GM12873 (cell line): ENCODE data around the gene LRRC8C.

ENCODE experiments used
- TF ChIP-seq, protein P1 (sequence below): IDR thresholded peaks from 2 replicates; pipeline ENCODE4 v1.5.1; 2012; ENCODE audit warnings: low read depth, mild to moderate bottlenecking, moderate library complexity, low read length, control low read depth; ENCODE audit not compliant: insufficient read depth; ENCODE audit errors: missing control alignments

The LRRC8C gene

GRCh38 chr1:89640440-89640839, 7.5 kb downstream of the LRRC8C start:
- TF ChIP-seq, protein P1, sequence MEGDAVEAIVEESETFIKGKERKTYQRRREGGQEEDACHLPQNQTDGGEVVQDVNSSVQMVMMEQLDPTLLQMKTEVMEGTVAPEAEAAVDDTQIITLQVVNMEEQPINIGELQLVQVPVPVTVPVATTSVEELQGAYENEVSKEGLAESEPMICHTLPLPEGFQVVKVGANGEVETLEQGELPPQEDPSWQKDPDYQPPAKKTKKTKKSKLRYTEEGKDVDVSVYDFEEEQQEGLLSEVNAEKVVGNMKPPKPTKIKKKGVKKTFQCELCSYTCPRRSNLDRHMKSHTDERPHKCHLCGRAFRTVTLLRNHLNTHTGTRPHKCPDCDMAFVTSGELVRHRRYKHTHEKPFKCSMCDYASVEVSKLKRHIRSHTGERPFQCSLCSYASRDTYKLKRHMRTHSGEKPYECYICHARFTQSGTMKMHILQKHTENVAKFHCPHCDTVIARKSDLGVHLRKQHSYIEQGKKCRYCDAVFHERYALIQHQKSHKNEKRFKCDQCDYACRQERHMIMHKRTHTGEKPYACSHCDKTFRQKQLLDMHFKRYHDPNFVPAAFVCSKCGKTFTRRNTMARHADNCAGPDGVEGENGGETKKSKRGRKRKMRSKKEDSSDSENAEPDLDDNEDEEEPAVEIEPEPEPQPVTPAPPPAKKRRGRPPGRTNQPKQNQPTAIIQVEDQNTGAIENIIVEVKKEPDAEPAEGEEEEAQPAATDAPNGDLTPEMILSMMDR = no peak

DNA sequence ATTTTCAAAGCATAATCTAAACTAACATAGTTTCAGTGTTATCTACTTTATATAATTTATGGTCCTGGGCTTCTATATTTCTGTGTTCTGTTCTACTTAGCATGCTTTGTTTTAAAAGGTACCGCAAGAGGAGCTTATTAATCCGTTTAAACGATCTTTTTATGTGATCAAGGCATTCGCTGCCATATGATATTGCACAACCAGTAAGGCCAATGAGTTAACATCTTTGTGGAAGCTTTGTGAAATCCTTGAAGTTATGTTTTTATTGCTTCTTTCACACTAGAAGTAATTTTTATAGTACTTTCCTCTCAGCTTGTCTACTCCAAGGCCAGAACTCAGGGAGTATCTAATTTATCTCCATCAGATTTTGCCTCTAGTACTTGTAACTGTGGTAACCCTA, 8.9 kb downstream of the LRRC8C start:
- TF ChIP-seq, protein P1 = no peak

DNA sequence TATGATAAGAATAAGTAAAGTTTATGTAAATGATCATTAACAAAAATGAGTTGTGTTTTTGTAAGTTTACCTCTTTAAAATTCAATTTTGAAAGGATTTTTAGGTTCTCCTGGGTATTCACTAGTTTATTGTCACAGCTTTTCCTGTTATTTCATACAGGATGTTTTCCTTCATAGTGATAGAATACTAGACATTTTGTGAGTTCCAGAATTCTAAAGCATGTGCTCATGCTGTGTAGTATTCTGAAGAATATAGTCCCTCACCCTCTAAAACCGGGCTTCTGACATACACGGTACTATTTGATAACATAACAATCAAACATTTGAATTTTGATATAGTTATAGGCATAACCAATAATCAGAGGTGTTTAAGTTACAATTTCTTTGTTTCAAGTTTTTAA, 10.7 kb downstream of the LRRC8C start:
- TF ChIP-seq, protein P1 = no peak

DNA sequence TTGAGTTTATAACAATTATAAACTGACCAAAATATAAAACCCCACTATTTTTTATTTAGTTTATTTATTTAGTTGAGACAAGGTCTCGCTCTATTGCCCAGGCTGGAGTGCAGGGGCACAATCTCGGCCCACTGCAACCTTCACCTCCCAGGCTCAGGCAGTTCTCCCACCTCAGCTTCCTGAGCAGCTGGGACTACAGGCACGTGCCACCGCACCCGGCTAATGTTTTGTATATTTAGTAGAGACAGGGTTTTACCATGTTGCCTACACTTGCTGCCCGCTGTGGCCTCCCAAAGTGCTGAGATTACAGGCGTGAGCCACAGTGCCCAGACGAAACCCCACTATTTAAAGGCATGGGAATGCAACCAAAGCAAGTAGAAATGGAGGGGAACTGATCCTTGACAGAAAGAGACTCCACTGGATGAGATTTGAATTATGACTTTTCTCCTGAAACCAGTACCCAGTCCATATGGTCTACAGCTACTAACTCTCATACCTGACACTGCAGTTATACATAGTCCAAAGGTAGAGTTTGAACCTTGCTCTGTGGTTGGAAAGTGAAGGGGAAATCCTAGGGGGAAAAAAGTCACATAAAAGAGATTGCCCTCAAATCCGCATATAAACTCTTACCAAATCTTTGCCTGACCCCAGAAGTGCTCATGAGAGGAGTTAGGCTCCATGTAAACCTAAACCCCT, 11.3 kb downstream of the LRRC8C start:
- TF ChIP-seq, protein P1 = no peak

DNA sequence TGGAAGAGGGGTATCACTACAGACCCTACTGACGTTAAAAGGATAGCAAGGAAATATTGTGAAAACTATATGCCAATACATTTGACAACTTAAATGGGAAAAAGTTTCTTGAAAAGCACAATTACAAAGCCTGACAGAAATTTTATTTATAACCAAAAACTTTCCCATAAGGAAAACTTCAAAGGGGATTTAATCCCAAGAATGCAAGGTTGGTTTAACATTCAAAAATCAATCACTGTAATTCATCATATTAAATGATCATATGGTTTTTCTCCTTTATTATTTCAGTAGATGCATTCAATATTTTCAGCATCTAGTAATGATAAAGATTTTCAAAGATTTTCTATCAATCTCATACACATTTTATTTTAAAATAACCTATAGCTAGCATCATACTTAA, 13.3 kb downstream of the LRRC8C start:
- TF ChIP-seq, protein P1 = no peak

- TF ChIP-seq, protein P1 = no peak
Measured at GRCh38 chr1:89649783-89650182, 16.9 kb downstream of the LRRC8C start.

DNA sequence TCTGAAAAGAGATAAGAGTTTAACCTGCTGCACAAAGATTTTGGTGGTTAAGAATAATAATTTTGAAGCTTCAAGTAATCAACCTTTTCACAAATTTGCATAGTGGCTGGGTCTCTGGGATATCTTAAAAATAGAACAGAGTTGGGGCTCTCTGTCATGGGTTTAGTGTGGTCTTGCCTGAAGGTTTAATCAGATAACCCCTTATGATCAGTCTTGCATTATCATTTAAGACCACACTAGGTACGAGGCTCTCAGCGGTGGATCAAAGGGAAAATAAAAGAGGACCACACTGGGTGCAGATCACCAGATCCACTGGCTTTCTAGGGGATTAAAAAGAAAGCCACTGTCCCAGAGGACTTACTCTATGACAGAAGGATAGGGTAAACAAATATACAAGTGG, 19.5 kb downstream of the LRRC8C start:
- TF ChIP-seq, protein P1 = no peak
